Loucy (cell line): ENCODE results near the gene CAPN1.

Experiments
- H2AFZ ChIP-seq: fragments of 200-600 bp; sonication (generic); 2 replicates; pipeline ENCODE4 v1.6.0; 2016; ENCODE audit warnings: antibody characterized with exemption, mild to moderate bottlenecking, low read length, moderate library complexity
- H3F3A ChIP-seq: fragments of 200-600 bp; 2 replicates; pipeline ENCODE4 v1.6.0; 2016; ENCODE audit warnings: antibody characterized with exemption, low read depth, mild to moderate bottlenecking
- H3K27me3 ChIP-seq: fragments of 200-600 bp; sonication (generic); 2 replicates; pipeline ENCODE4 v1.6.1; 2014; ENCODE audit warnings: low read length, mild to moderate bottlenecking; ENCODE audit not compliant: insufficient read depth, poor library complexity, severe bottlenecking
- H3K36me3 ChIP-seq: fragments of 200-600 bp; sonication (generic); 2 replicates; pipeline ENCODE4 v1.6.1; 2016; ENCODE audit warnings: low read length; ENCODE audit not compliant: insufficient read depth
- H3K4me1 ChIP-seq: fragments of 200-600 bp; sonication (generic); 2 replicates; pipeline ENCODE4 v1.5.1; 2014; ENCODE audit warnings: low read length, mild to moderate bottlenecking; ENCODE audit not compliant: insufficient read depth, poor library complexity, severe bottlenecking
- H3K4me2 ChIP-seq: fragments of 200-600 bp; sonication (generic); 2 replicates; pipeline ENCODE4 v1.6.0; 2014; ENCODE audit warnings: antibody characterized with exemption, low read length, low read depth, mild to moderate bottlenecking; ENCODE audit not compliant: poor library complexity, severe bottlenecking
- H3K4me3 ChIP-seq: fragments of 200-600 bp; sonication (generic); 2 replicates; pipeline ENCODE4 v1.5.1; 2014; ENCODE audit warnings: low read length, mild to moderate bottlenecking, mixed read lengths; ENCODE audit not compliant: poor library complexity, severe bottlenecking
- H3K79me2 ChIP-seq: fragments of 200-600 bp; sonication (generic); 2 replicates; pipeline ENCODE4 v1.6.1; 2014; ENCODE audit warnings: low read length; ENCODE audit not compliant: insufficient read depth
- H3K9ac ChIP-seq: fragments of 200-600 bp; sonication (generic); 2 replicates; pipeline ENCODE4 v1.6.0; 2014; ENCODE audit warnings: mild to moderate bottlenecking, low read depth, low read length, moderate library complexity; ENCODE audit not compliant: poor library complexity, severe bottlenecking
- H3K9me2 ChIP-seq: fragments of 200-600 bp; sonication (generic); replicated peaks from 2 replicates; pipeline ENCODE4 v1.6.1; 2016; ENCODE audit warnings: low read depth, low read length, mixed read lengths
- H3K9me3 ChIP-seq: fragments of 200-600 bp; sonication (generic); 2 replicates; pipeline ENCODE4 v1.6.1; 2014; ENCODE audit warnings: mild to moderate bottlenecking, antibody characterized with exemption, low read length, low read depth; ENCODE audit not compliant: insufficient read depth
- H4K20me1 ChIP-seq: fragments of 200-600 bp; sonication (generic); 2 replicates; pipeline ENCODE4 v1.6.0; 2014; ENCODE audit warnings: antibody characterized with exemption, low read length, mild to moderate bottlenecking; ENCODE audit not compliant: insufficient read depth, poor library complexity, severe bottlenecking
- CTCF ChIP-seq: fragments of 200-600 bp; sonication (generic); conservative IDR thresholded peaks from 2 replicates; pipeline ENCODE4 v1.5.1; 2014; ENCODE audit warnings: mild to moderate bottlenecking, antibody characterized with exemption, low read length
- EZH2phosphoT487 ChIP-seq: fragments of 200-600 bp; IDR thresholded peaks from 2 replicates; pipeline ENCODE4 v1.6.1; 2018; ENCODE audit warnings: antibody characterized with exemption, mild to moderate bottlenecking, moderate library complexity, borderline replicate concordance

The CAPN1 gene

GRCh38 chr11:65206441-65206841 is 24.7 kb downstream of the CAPN1 start:
- H3K36me3 ChIP-seq: peaks cover 35% of the 10 kb centered on the region; the same call in 1 of the 2 replicates
- no peak overlapping the region for H3K9ac ChIP-seq
- no peaks in the 10 kb centered on the region for H4K20me1 ChIP-seq
- no peaks in the 10 kb centered on the region for H3K79me2 ChIP-seq
- TF ChIP-seq EZH2phosphoT487 (no peak), CTCF (no peak)
- no peak overlapping the region for H2AFZ ChIP-seq
- no peaks in the 10 kb centered on the region for H3F3A ChIP-seq
- H3K9me2 ChIP-seq: no peaks in the 10 kb centered on the region
- H3K4me2 ChIP-seq: no peak overlapping the region
- no peak overlapping the region for H3K4me3 ChIP-seq
- H3K4me1 ChIP-seq: peaks cover 22% of the 10 kb centered on the region
- H3K9me3 ChIP-seq: no peaks in the 10 kb centered on the region
- no peaks in the 10 kb centered on the region for H3K27me3 ChIP-seq

GRCh38 chr11:65206901-65207300 is 25.2 kb downstream of the CAPN1 start:
- H2AFZ ChIP-seq: no peak overlapping the region

DNA sequence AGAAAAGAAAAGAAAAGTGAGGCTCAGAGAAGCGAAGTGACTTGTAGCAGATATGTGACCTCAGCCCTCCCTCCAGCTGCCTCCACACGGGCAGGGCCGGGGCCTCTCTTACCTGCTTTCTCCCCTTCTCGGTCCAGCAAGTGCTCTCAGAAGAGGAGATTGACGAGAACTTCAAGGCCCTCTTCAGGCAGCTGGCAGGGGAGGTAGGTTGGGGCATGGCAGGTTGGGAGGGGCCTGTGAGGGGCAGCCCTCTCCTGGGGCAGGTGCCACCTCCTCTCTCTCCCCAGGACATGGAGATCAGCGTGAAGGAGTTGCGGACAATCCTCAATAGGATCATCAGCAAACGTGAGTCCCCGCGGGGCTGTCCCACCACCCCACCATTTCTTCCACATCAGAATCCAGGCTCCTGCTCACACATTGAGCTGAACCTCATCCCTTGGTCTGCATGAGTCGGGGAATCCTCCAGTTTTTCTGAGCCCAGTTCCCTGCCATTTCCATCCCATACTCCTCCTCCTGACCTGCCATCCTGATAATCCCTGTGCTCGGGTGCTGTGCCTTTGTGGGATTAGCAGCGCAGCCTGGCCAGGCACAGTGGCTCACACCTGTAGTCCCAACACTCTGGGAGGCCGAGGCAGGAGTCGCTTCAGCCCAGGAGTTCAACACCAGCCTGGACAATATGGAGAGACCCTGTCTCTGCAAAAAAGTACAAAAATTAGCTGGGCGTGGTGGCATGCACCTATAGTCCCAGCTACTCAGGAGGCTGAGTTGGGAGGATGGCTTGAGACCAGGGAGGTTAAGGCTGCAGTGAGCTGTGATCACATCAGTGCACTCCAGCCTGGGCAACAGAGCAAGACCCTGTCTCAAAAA is 26.4 kb downstream of the CAPN1 start:
- Histone ChIP-seq H3K9me3 (no peaks in the 10 kb centered on the region), H3K4me2 (no peak overlapping the region), H3K9ac (no peak overlapping the region), H4K20me1 (no peaks in the 10 kb centered on the region), H3K36me3 (peaks cover 35% of the 10 kb centered on the region; the same call in 1 of the 2 replicates), H3K27me3 (no peaks in the 10 kb centered on the region), H3K4me1 (peaks cover 39% of the 10 kb centered on the region), H3K4me3 (no peak overlapping the region), H3K9me2 (no peaks in the 10 kb centered on the region), H3F3A (no peaks in the 10 kb centered on the region; the same call in 1 of the 2 replicates), H2AFZ (no peak overlapping the region), H3K79me2 (no peaks in the 10 kb centered on the region)
- no peak for TF ChIP-seq CTCF
- no peak for TF ChIP-seq EZH2phosphoT487

More at GRCh38 chr11:65206901-65207300, 25.2 kb downstream of the CAPN1 start:
- no peaks in the 10 kb centered on the region for H4K20me1 ChIP-seq
- H3K27me3 ChIP-seq: no peaks in the 10 kb centered on the region
- no peaks in the 10 kb centered on the region for H3K9me3 ChIP-seq
- no peaks in the 10 kb centered on the region for H3K9me2 ChIP-seq
- no peak overlapping the region for H3K4me3 ChIP-seq
- H3K4me1 ChIP-seq: peaks cover 26% of the 10 kb centered on the region
- H3K4me2 ChIP-seq: no peak overlapping the region
- H3K79me2 ChIP-seq: no peaks in the 10 kb centered on the region
- H3K9ac ChIP-seq: no peak overlapping the region
- TF ChIP-seq EZH2phosphoT487 (no peak), CTCF (no peak)
- H3K36me3 ChIP-seq: peaks cover 35% of the 10 kb centered on the region; the same call in 1 of the 2 replicates
- no peaks in the 10 kb centered on the region for H3F3A ChIP-seq
